GM06990 (cell line): ENCODE results near the gene DESI2.
"Not testable (repeated sequence)": the region's sequence is repeated elsewhere in the genome, so short reads cannot be mapped to it uniquely, and the experiment has no call there.

Experiments
- DNase-seq: peaks from one replicate; pipeline ENCODE4 v3.0.0-alpha.2; 2011; ENCODE audit not compliant: insufficient read length; ENCODE audit errors: extremely low read depth
- H3K27me3 ChIP-seq: replicated peaks from 2 replicates; pipeline ENCODE4 v1.6.0; 2011; ENCODE audit warnings: low read length; ENCODE audit not compliant: control insufficient read depth, insufficient read depth
- H3K36me3 ChIP-seq: 2 replicates; pipeline ENCODE4 v1.5.1; 2011; ENCODE audit warnings: low read length; ENCODE audit not compliant: control insufficient read depth, insufficient read depth
- H3K4me3 ChIP-seq: replicated peaks from 2 replicates; pipeline ENCODE4 v1.5.1; 2011; ENCODE audit warnings: low read depth, mild to moderate bottlenecking, control low read depth, low read length
- CTCF ChIP-seq: IDR thresholded peaks from 2 replicates; pipeline ENCODE4 v1.5.1; 2011; ENCODE audit warnings: low read length, control low read depth, mild to moderate bottlenecking, inconsistent platforms; ENCODE audit not compliant: insufficient read depth, poor library complexity, severe bottlenecking

Gene DESI2

GRCh38 chr1:244674446-244674845, 21.5 kb downstream of the DESI2 start:
- Histone ChIP-seq H3K27me3 (no peaks in the 10 kb centered on the region), H3K36me3 (no peaks in the 10 kb centered on the region), H3K4me3 (no peak overlapping the region)
- no peak for DNase-seq
- TF ChIP-seq CTCF, result no peak

DNA sequence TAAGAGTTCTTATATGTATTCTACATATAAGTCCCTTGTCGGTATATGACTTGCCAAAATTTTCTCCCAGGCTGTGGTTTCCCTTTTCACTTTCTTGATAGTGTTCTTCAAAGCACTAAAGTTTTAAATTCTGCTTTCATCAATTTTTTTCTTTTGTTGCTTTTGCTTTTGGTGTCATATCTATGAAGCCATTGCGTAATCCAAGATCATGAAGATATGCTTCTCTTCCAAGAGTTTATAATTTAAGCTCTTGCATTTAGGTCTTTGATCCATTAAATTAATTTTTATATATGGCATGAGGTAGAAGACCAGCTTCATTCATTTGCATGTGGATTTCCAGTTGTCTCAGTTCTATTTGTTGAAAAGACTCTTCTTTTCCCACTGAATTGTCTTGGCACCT, 22.2 kb downstream of the DESI2 start:
- no peak for DNase-seq
- H3K36me3 ChIP-seq, result no peaks in the 10 kb centered on the region
- H3K27me3 ChIP-seq, result no peaks in the 10 kb centered on the region
- TF ChIP-seq CTCF, result no peak
- no peak overlapping the region for H3K4me3 ChIP-seq

DNA sequence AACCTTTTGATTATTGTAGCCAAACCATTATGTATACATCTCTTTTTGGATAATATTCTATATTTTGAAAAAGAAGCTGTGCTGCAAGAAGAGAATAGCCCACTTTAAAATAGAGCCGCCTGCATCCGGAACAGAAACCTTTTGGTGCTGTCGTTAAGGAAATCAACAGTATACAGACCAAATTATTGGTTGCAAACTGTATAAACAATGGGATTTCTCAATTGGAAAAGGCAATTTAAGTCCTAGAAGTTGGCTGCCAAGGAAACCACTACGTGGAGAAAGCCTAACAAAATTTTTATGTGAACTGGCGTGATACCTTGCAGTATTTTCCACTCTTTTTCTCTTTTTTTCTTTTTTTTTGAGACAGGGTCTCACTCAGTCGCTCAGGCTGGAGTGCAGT, 25.8 kb downstream of the DESI2 start:
- Histone ChIP-seq H3K4me3 (no peak overlapping the region), H3K27me3 (no peaks in the 10 kb centered on the region), H3K36me3 (no peaks in the 10 kb centered on the region)
- no peak for DNase-seq
- TF ChIP-seq CTCF, result no peak

- TF ChIP-seq CTCF, result no peak
- Histone ChIP-seq H3K27me3 (no peaks in the 10 kb centered on the region), H3K36me3 (no peaks in the 10 kb centered on the region), H3K4me3 (no peak overlapping the region)
- DNase-seq, result no peak
Observed at GRCh38 chr1:244680667-244681066, 27.7 kb downstream of the DESI2 start.

GRCh38 chr1:244682087-244682486, 29.2 kb downstream of the DESI2 start:
- not testable (repeated sequence) for DNase-seq, H3K4me3 ChIP-seq, H3K27me3 ChIP-seq, H3K36me3 ChIP-seq

GRCh38 chr1:244695937-244696336, 43.0 kb downstream of the DESI2 start:
- H3K36me3 ChIP-seq, result no peaks in the 10 kb centered on the region; the same call in 1 of the 2 replicates
- H3K27me3 ChIP-seq, result no peaks in the 10 kb centered on the region
- TF ChIP-seq CTCF, result no peak
- DNase-seq, result no peak
- no peak overlapping the region for H3K4me3 ChIP-seq

DNA sequence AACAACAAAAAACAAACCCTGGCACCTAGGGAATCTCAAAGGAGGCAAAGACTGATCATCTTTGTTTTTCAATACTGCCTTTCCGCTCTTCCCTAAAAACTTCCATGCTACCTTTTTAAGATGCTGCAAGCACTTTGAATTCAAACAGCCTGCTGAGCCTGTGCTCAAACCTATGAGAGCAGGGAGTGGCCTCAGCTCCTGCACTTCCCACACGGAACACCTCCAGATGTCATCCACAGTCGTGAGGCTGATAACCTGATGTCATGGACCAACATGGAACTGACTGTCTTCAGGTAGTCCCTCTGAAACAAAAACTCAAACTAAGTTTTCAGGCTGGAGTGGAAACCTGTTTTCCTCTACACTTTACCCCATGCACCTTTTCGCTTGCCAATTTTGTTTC, 46.8 kb downstream of the DESI2 start:
- H3K36me3 ChIP-seq, result no peaks in the 10 kb centered on the region
- no peak overlapping the region for H3K4me3 ChIP-seq
- H3K27me3 ChIP-seq, result no peaks in the 10 kb centered on the region
- DNase-seq, result no peak
- TF ChIP-seq CTCF, result no peak
